Mesodermal cell (in vitro differentiated cells): ENCODE results near the gene NXF2. TPM values are rescaled to one million over a fixed set of nuclear protein-coding genes. Genes with fewer than 3 reads are reported as not detected.
"Not testable (repeated sequence)": the region's sequence is repeated elsewhere in the genome, so short reads cannot be mapped to it uniquely, and the experiment has no call there.

Experiments used
- H3K27ac ChIP-seq: 2 replicates; pipeline ENCODE4 v1.7.0; 2013; ENCODE audit warnings: mild to moderate bottlenecking, low read depth, low read length, moderate library complexity; ENCODE audit not compliant: severe bottlenecking
- H3K36me3 ChIP-seq: 2 replicates; pipeline ENCODE4 v1.7.1; 2013; ENCODE audit warnings: mild to moderate bottlenecking, low read length, moderate library complexity; ENCODE audit not compliant: control insufficient read depth, insufficient read depth
- H3K4me1 ChIP-seq: one replicate; pipeline ENCODE4 v1.7.1; 2013; ENCODE audit warnings: mild to moderate bottlenecking, low read length; ENCODE audit not compliant: insufficient read depth, control insufficient read depth, poor library complexity, severe bottlenecking
- H3K4me3 ChIP-seq: 2 replicates; pipeline ENCODE4 v1.7.0; 2013; ENCODE audit warnings: low read length, control low read depth, mild to moderate bottlenecking; ENCODE audit not compliant: insufficient read depth, poor library complexity, severe bottlenecking; ENCODE audit errors: extremely low read depth
- H3K9me3 ChIP-seq: 2 replicates; pipeline ENCODE4 v1.7.1; 2013; ENCODE audit warnings: mild to moderate bottlenecking, low read length, moderate library complexity; ENCODE audit not compliant: control insufficient read depth
- WGBS, 2 experiments: methylation state at CpG; one replicate each; pipeline ENCODE4 v1.1.5; 2013; ENCODE audit warnings: missing lambda C conversion rate in 2 of 2; ENCODE audit not compliant: insufficient coverage in 2 of 2; 5-methylcytosine and 5-hydroxymethylcytosine counted together
- polyA plus RNA-seq, 2 experiments: library from polyadenylated mRNA; stranded (reverse); fragments of 50-300 nt; gene quantifications; one replicate each; pipeline ENCODE4 v1.2.3, GENCODE V29; 2013

NXF2 gene
- polyA plus RNA-seq (2013, experiment 1 of 2), result not detected
- polyA plus RNA-seq (2013, experiment 2 of 2), result not detected

GRCh38 chrX:102246893-102247292 lies at the start of gene NXF2:
NXF2 (plus strand) TSS chrX:102247167; CDS start chrX:102307079, 59,912 bp downstream.
- not testable (repeated sequence) for H3K4me3 ChIP-seq, H3K27ac ChIP-seq, H3K4me1 ChIP-seq, H3K9me3 ChIP-seq, H3K36me3 ChIP-seq
- no CpG with 5 or more reads among the region's 9 CpGs for WGBS, 2 experiments

GRCh38 chrX:102207940-102208339 lies 39.0 kb upstream of the NXF2 start:
- not testable (repeated sequence) for H3K9me3 ChIP-seq, H3K27ac ChIP-seq, H3K36me3 ChIP-seq, H3K4me1 ChIP-seq, H3K4me3 ChIP-seq
- WGBS, 2 experiments, result no CpG with 5 or more reads among the region's 5 CpGs

GRCh38 chrX:102214986-102215385 lies 32.0 kb upstream of the NXF2 start, which contains the start of gene TCP11X1:
TCP11X1 (plus strand) TSS chrX:102215301.
- WGBS, 2 experiments, result no CpG with 5 or more reads among the region's 15 CpGs
- not testable (repeated sequence) for H3K36me3 ChIP-seq, H3K9me3 ChIP-seq, H3K4me1 ChIP-seq, H3K4me3 ChIP-seq, H3K27ac ChIP-seq

GRCh38 chrX:102216497-102216896 lies 30.5 kb upstream of the NXF2 start:
- H3K27ac ChIP-seq, H3K4me1 ChIP-seq, H3K9me3 ChIP-seq, H3K4me3 ChIP-seq, H3K36me3 ChIP-seq: not testable (repeated sequence)
- no CpG with 5 or more reads among the region's 3 CpGs for WGBS, 2 experiments

GRCh38 chrX:102235678-102236077 lies 11.3 kb upstream of the NXF2 start:
- WGBS, 2 experiments, result no CpG with 5 or more reads among the region's 7 CpGs
- H3K9me3 ChIP-seq, H3K27ac ChIP-seq, H3K4me3 ChIP-seq, H3K4me1 ChIP-seq, H3K36me3 ChIP-seq: not testable (repeated sequence)

GRCh38 chrX:102240265-102240664 lies 6.7 kb upstream of the NXF2 start:
- H3K36me3 ChIP-seq, H3K4me3 ChIP-seq, H3K27ac ChIP-seq, H3K9me3 ChIP-seq, H3K4me1 ChIP-seq: not testable (repeated sequence)
- WGBS, 2 experiments, result no CpG with 5 or more reads among the region's 15 CpGs

GRCh38 chrX:102272231-102272630 lies 25.3 kb downstream of the NXF2 start:
- not testable (repeated sequence) for H3K4me1 ChIP-seq, H3K4me3 ChIP-seq, H3K9me3 ChIP-seq, H3K27ac ChIP-seq, H3K36me3 ChIP-seq
- no CpG with 5 or more reads among the region's 4 CpGs for WGBS, 2 experiments

- no peaks in the 10 kb centered on the region for H3K4me1 ChIP-seq
- 78% methylated on average over 1 of the region's 4 CpGs; no CpG with 5 or more reads in 1 of the 2 experiments for WGBS, 2 experiments
- H3K9me3 ChIP-seq, result no peaks in the 10 kb centered on the region
- H3K4me3 ChIP-seq, result no peak overlapping the region
- no peaks in the 10 kb centered on the region for H3K36me3 ChIP-seq
- H3K27ac ChIP-seq, result no peak overlapping the region
These were observed 91.2 kb downstream of the NXF2 start for GRCh38 chrX:102338162-102338561.

GRCh38 chrX:102339312-102340298 lies 92.6 kb downstream of the NXF2 start:
- Histone ChIP-seq H3K36me3 (no peaks in the 10 kb centered on the region), H3K4me1 (no peaks in the 10 kb centered on the region), H3K4me3 (no peak overlapping the region), H3K9me3 (no peaks in the 10 kb centered on the region), H3K27ac (no peak overlapping the region)
- 40 to 70% methylated on average over 2 to 5 of the region's 19 CpGs for WGBS, 2 experiments

- H3K27ac ChIP-seq, result no peak overlapping the region
- no peak overlapping the region for H3K4me3 ChIP-seq
- H3K4me1 ChIP-seq, result no peaks in the 10 kb centered on the region
- H3K36me3 ChIP-seq, result no peaks in the 10 kb centered on the region
- no peaks in the 10 kb centered on the region for H3K9me3 ChIP-seq
- 67% methylated on average over 1 of the region's 2 CpGs; no CpG with 5 or more reads in 1 of the 2 experiments for WGBS, 2 experiments
These were observed 94.9 kb downstream of the NXF2 start for GRCh38 chrX:102341867-102342266.

- WGBS, 2 experiments, result 100% methylated on average over 1 of the region's 3 CpGs; no CpG with 5 or more reads in 1 of the 2 experiments
- H3K27ac ChIP-seq, result no peak overlapping the region
- no peaks in the 10 kb centered on the region for H3K36me3 ChIP-seq
- H3K4me1 ChIP-seq, result no peaks in the 10 kb centered on the region
- no peak overlapping the region for H3K4me3 ChIP-seq
- no peaks in the 10 kb centered on the region for H3K9me3 ChIP-seq
These were observed 98.9 kb downstream of the NXF2 start for GRCh38 chrX:102345916-102346315.
